OCI-LY7 (cell line): ENCODE results near the gene RALGAPA2. TPM values are rescaled to one million over a fixed set of nuclear protein-coding genes. Genes with fewer than 3 reads are reported as not detected.

Source experiments
- BruUV-seq: library from RNA; stranded (reverse); fragments of 400-500 nt; replicated peaks from 2 replicates; lab custom pipeline; 2021; lab: Mats Ljungman, UMichigan
- CTCF ChIA-PET: fragments of 300-600 bp; sonication (Branson Sonifier 250); formaldehyde crosslinking; loops from one replicate; lab custom pipeline; 2022; ENCODE audit warnings: antibody characterized with exemption; ENCODE audit not compliant: unreplicated experiment; lab: Charles Lee
- POLR2A ChIA-PET: fragments of 300-600 bp; sonication (Branson Sonifier 250); formaldehyde crosslinking; loops from one replicate; lab custom pipeline; 2022; ENCODE audit warnings: antibody characterized with exemption; lab: Charles Lee
- DNase-seq: peaks from one replicate; pipeline ENCODE4 v3.0.0-alpha.2; 2015; ENCODE audit warnings: low spot score
- H2AFZ ChIP-seq: fragments of 200-600 bp; sonication (generic), shearing (Covaris generic); 2 replicates; pipeline ENCODE4 v1.6.1; 2014; ENCODE audit warnings: mild to moderate bottlenecking, antibody characterized with exemption, low read length, moderate library complexity
- H3K27ac ChIP-seq: fragments of 200-600 bp; sonication (generic); 2 replicates; pipeline ENCODE4 v1.5.1; 2014; ENCODE audit warnings: mixed run types, low read depth, mild to moderate bottlenecking, moderate library complexity, low read length, inconsistent platforms; ENCODE audit not compliant: poor library complexity, severe bottlenecking
- H3K36me3 ChIP-seq: fragments of 200-600 bp; sonication (generic); 2 replicates; pipeline ENCODE4 v1.6.1; 2014; ENCODE audit warnings: mild to moderate bottlenecking, antibody characterized with exemption, low read length, moderate library complexity, mixed read lengths; ENCODE audit not compliant: insufficient read depth
- H3K4me1 ChIP-seq: fragments of 200-600 bp; sonication (generic); 2 replicates; pipeline ENCODE4 v1.5.1; 2014; ENCODE audit warnings: mild to moderate bottlenecking, low read length; ENCODE audit not compliant: insufficient read depth, poor library complexity, severe bottlenecking
- H3K4me2 ChIP-seq: fragments of 200-600 bp; sonication (generic); 2 replicates; pipeline ENCODE4 v1.6.1; 2014; ENCODE audit warnings: mild to moderate bottlenecking, low read length
- H3K4me3 ChIP-seq: fragments of 200-600 bp; sonication (generic); 2 replicates; pipeline ENCODE4 v1.5.1; 2014; ENCODE audit warnings: mild to moderate bottlenecking, low read depth, low read length; ENCODE audit not compliant: poor library complexity, severe bottlenecking
- H3K79me2 ChIP-seq: fragments of 200-600 bp; sonication (generic); 2 replicates; pipeline ENCODE4 v1.6.1; 2016; ENCODE audit warnings: low read depth, mild to moderate bottlenecking, low read length, moderate library complexity, mixed read lengths; ENCODE audit not compliant: insufficient read depth
- H3K9me2 ChIP-seq: fragments of 200-600 bp; sonication (generic); 2 replicates; pipeline ENCODE4 v1.6.1; 2016; ENCODE audit warnings: mild to moderate bottlenecking, low read length, mixed read lengths; ENCODE audit not compliant: insufficient read depth
- H3K9me3 ChIP-seq: fragments of 200-600 bp; sonication (generic); 2 replicates; pipeline ENCODE4 v1.6.1; 2014; ENCODE audit warnings: mild to moderate bottlenecking, mixed run types, low read length, mixed read lengths
- H4K20me1 ChIP-seq: fragments of 200-600 bp; sonication (generic); 2 replicates; pipeline ENCODE4 v1.6.1; 2014; ENCODE audit warnings: mild to moderate bottlenecking, antibody characterized with exemption, low read length, moderate library complexity, mixed read lengths; ENCODE audit not compliant: insufficient read depth
- CTCF ChIP-seq: fragments of 200-600 bp; sonication (generic); conservative IDR thresholded peaks from 2 replicates; pipeline ENCODE4 v1.5.1; 2014; ENCODE audit warnings: mild to moderate bottlenecking, antibody characterized with exemption, low read length, moderate library complexity, mixed read lengths
- EZH2phosphoT487 ChIP-seq: fragments of 200-600 bp; sonication (generic); IDR thresholded peaks from 2 replicates; pipeline ENCODE4 v1.6.1; 2018; ENCODE audit warnings: low read depth, borderline replicate concordance, mild to moderate bottlenecking, mixed run types, antibody characterized with exemption, low read length, moderate library complexity, mixed read lengths
- intact Hi-C: fragments of 100-400 bp; cut with micrococcal nuclease; formaldehyde crosslinking; loops from one replicate; pipeline ENCODE4 v1.10.0; 2022; ENCODE audit not compliant: unreplicated experiment
- total RNA-seq, 2 experiments: library from RNA; depleted of rRNA in 1 of 2; stranded (reverse); fragments of >200 nt in 1 of 2; shearing (Covaris generic) in 1 of 2; gene quantifications; 2 replicates each; pipeline ENCODE4 v1.2.3, GENCODE V29; 2014 to 2022

RALGAPA2 gene
- total RNA-seq, 2 experiments from 2014 or later = 9.1 to 17.8 TPM

- Histone ChIP-seq H3K9me2 (no peaks in the 10 kb centered on the region), H3K79me2 (no peaks in the 10 kb centered on the region), H3K4me3 (no peak overlapping the region), H3K9me3 (no peaks in the 10 kb centered on the region), H3K4me1 (no peaks in the 10 kb centered on the region), H3K27ac (no peak overlapping the region), H3K4me2 (no peak overlapping the region), H4K20me1 (no peaks in the 10 kb centered on the region), H2AFZ (no peak overlapping the region), H3K36me3 (no peaks in the 10 kb centered on the region)
- DNase-seq = no peak
- no TSS peak for BruUV-seq
- CTCF ChIA-PET = no interaction called here
- TF ChIP-seq CTCF (no peak), EZH2phosphoT487 (no peak)
- POLR2A ChIA-PET = interaction anchor here (0.6 kb wide), 1 partner anchor 235 kb away, joined by 4 read pairs; no protein-coding TSS in a partner anchor
- intact Hi-C loops = no loop called here
These were observed 98.1 kb downstream of the RALGAPA2 start for GRCh38 chr20:20614391-20614790.

GRCh38 chr20:20612251-20612650 lies 100.2 kb downstream of the RALGAPA2 start:
- H3K9me2 ChIP-seq = no peaks in the 10 kb centered on the region
- no peaks in the 10 kb centered on the region for H4K20me1 ChIP-seq
- no peaks in the 10 kb centered on the region for H3K4me1 ChIP-seq
- no peak overlapping the region for H3K4me3 ChIP-seq
- POLR2A ChIA-PET = no interaction called here
- H2AFZ ChIP-seq = no peak overlapping the region
- H3K4me2 ChIP-seq = no peak overlapping the region
- H3K9me3 ChIP-seq = no peaks in the 10 kb centered on the region
- CTCF ChIA-PET = no interaction called here
- H3K79me2 ChIP-seq = no peaks in the 10 kb centered on the region
- BruUV-seq = no TSS peak
- H3K27ac ChIP-seq = no peak overlapping the region
- no peaks in the 10 kb centered on the region for H3K36me3 ChIP-seq
- TF ChIP-seq CTCF = no peak
- TF ChIP-seq EZH2phosphoT487 = no peak
- intact Hi-C loops = no loop called here
- no peak for DNase-seq

- no TSS peak for BruUV-seq
These were observed 101.3 kb downstream of the RALGAPA2 start for GRCh38 chr20:20611167-20611566.

More at GRCh38 chr20:20611167-20611566, 101.3 kb downstream of the RALGAPA2 start:
- Histone ChIP-seq H3K36me3 (no peaks in the 10 kb centered on the region), H2AFZ (no peak overlapping the region), H3K4me1 (no peaks in the 10 kb centered on the region), H3K27ac (no peak overlapping the region), H3K4me2 (no peak overlapping the region), H3K4me3 (no peak overlapping the region), H3K9me2 (no peaks in the 10 kb centered on the region), H3K9me3 (no peaks in the 10 kb centered on the region), H4K20me1 (no peaks in the 10 kb centered on the region), H3K79me2 (no peaks in the 10 kb centered on the region)
- intact Hi-C loops = no loop called here
- TF ChIP-seq CTCF (no peak), EZH2phosphoT487 (no peak)
- CTCF ChIA-PET = no interaction called here
- DNase-seq = no peak
- POLR2A ChIA-PET = interaction anchor here (0.6 to 1.1 kb wide), 5 partner anchors 11 to 846 kb away, joined by 3 to 5 read pairs (median 3); no protein-coding TSS in a partner anchor
